ENCODE results near the gene TACC2. TPM values are rescaled to one million over a fixed set of nuclear protein-coding genes. Genes with fewer than 3 reads are reported as not detected.
"Not testable (repeated sequence)": the region's sequence is repeated elsewhere in the genome, so short reads cannot be mapped to it uniquely, and the experiment has no call there.

Gene TACC2
- 10.1 and 11.2 TPM in 2 replicates for total RNA-seq

- DNase-seq (ENCODE audit: low read depth): no peak
These were observed at the start of gene TACC2 for GRCh38 chr10:121988361-121989324. Gene TACC2 (plus strand): TSS chr10:121989163. CDS start chr10:122021982, 32,819 bp downstream.

- DNase-seq (ENCODE audit: low read depth): no peak
These were observed 47.4 kb upstream of the TACC2 start for GRCh38 chr10:121941532-121941931.

GRCh38 chr10:121942749-121943416 lies 46.1 kb upstream of the TACC2 start:
- DNase-seq (ENCODE audit: low read depth): peak; percentile 57

GRCh38 chr10:121947343-121948330 lies 41.3 kb upstream of the TACC2 start:
- DNase-seq (ENCODE audit: low read depth): no peak

- no peak for DNase-seq (ENCODE audit: low read depth)
These were observed 39.9 kb upstream of the TACC2 start for GRCh38 chr10:121949049-121949448.

GRCh38 chr10:121949451-121949850 lies 39.5 kb upstream of the TACC2 start:
- DNase-seq (ENCODE audit: low read depth): no peak

- no peak for DNase-seq (ENCODE audit: low read depth)
These were observed 36.7 kb upstream of the TACC2 start for GRCh38 chr10:121952226-121952625.

- no peak for DNase-seq (ENCODE audit: low read depth)
These were observed 32.6 kb upstream of the TACC2 start for GRCh38 chr10:121956111-121957061.

- DNase-seq (ENCODE audit: low read depth): no peak
These were observed 29.3 kb upstream of the TACC2 start for GRCh38 chr10:121959671-121960070.

- DNase-seq (ENCODE audit: low read depth): no peak
These were observed 27.5 kb upstream of the TACC2 start for GRCh38 chr10:121961456-121961855.

- DNase-seq (ENCODE audit: low read depth): no peak
These were observed 23.0 kb upstream of the TACC2 start for GRCh38 chr10:121965996-121966395.

GRCh38 chr10:121969086-121969485 lies 19.9 kb upstream of the TACC2 start:
- DNase-seq (ENCODE audit: low read depth): not testable (repeated sequence)

- no peak for DNase-seq (ENCODE audit: low read depth)
These were observed 14.9 kb upstream of the TACC2 start for GRCh38 chr10:121974019-121974534.

- peak; percentile 40 for DNase-seq (ENCODE audit: low read depth)
These were observed 14.2 kb upstream of the TACC2 start, which contains the start of gene NSMCE4A for GRCh38 chr10:121974535-121975294. Gene NSMCE4A (minus strand): TSS chr10:121975217. CDS start chr10:121975165, 52 bp downstream.

- DNase-seq (ENCODE audit: low read depth): no peak
These were observed 13.5 kb upstream of the TACC2 start for GRCh38 chr10:121975295-121976086.

GRCh38 chr10:121976607-121977006 lies 12.4 kb upstream of the TACC2 start:
- no peak for DNase-seq (ENCODE audit: low read depth)

GRCh38 chr10:121978511-121978910 lies 10.5 kb upstream of the TACC2 start:
- no peak for DNase-seq (ENCODE audit: low read depth)

GRCh38 chr10:121981346-121981745 lies 7.6 kb upstream of the TACC2 start:
- no peak for DNase-seq (ENCODE audit: low read depth)
